ENCODE measurements around the gene AGTPBP1. TPM values are rescaled to one million over a fixed set of nuclear protein-coding genes. Genes with fewer than 3 reads are reported as not detected.

AGTPBP1 gene
- total and polyA plus RNA-seq, 2 of the 8 experiments (the other 6 are each of a cell fraction or from before 2014, with no cell fraction given) = 13.4 to 65.2 TPM

- no peak overlapping the region for H3K9ac ChIP-seq (replicated peaks in 1 of 4; ENCODE audit: extremely low read depth in 1 of 4, low read depth in 3 of 4, low read length in 3 of 4)
- H3K4me3 ChIP-seq (ENCODE audit: extremely low read depth in 1 of 4, insufficient read depth in 2 of 4, low read depth in 3 of 4, low read length in 4 of 4) = peak overlapping the region; percentile 30 to 65 (median 61); a peak in 5 of 8 replicates
- H3K4ac ChIP-seq (replicated peaks; ENCODE audit: insufficient read length, low read depth, low read length) = no peak overlapping the region
- no peak overlapping the region for H3K18ac ChIP-seq (ENCODE audit: extremely low read depth, low read length)
- no peak overlapping the region for H2BK5ac ChIP-seq (ENCODE audit: low read depth, low read length)
- H4K20me1 ChIP-seq (replicated peaks in 1 of 2; ENCODE audit: control insufficient read depth in 1 of 2, insufficient read depth in 2 of 2, low read length in 2 of 2) = no peaks in the 10 kb centered on the region
- no peak overlapping the region for H3K14ac ChIP-seq (ENCODE audit: insufficient read length)
- peaks cover 0 to 7% (median 4%) of the 10 kb centered on the region in 4 experiments; a peak in 3 of 7 replicates for H3K4me1 ChIP-seq (replicated peaks in 1 of 4; ENCODE audit: control insufficient read depth in 3 of 4, insufficient read depth in 4 of 4, low read length in 3 of 4)
- H3K27ac ChIP-seq (ENCODE audit: low read depth, low read length) = no peak overlapping the region
- no peak overlapping the region for H4K5ac ChIP-seq (ENCODE audit: insufficient read length, low read depth, low read length)
- no peak for DNase-seq (ENCODE audit: low read depth in 1 of 2, low spot score in 2 of 2)
- no peak overlapping the region for H2BK15ac ChIP-seq (ENCODE audit: low read length)
- no peaks in the 10 kb centered on the region for H3K9me3 ChIP-seq (ENCODE audit: insufficient read depth in 2 of 2, low read depth in 1 of 2, low read length in 1 of 2)
- H2AFZ ChIP-seq (ENCODE audit: low read length) = peak overlapping the region; percentile 77
- H2BK20ac ChIP-seq (ENCODE audit: low read length) = 0 out of 2 replicates have a peak overlapping the region, but pooled peaks have one; percentile 17
- no peak overlapping the region for H3K23ac ChIP-seq (ENCODE audit: insufficient read length)
- no peak overlapping the region for H4K8ac ChIP-seq (ENCODE audit: extremely low read depth, insufficient read depth, low read length)
- WGBS, 2 experiments (ENCODE audit: extremely low coverage in 1 of 2, insufficient coverage in 1 of 2, insufficient read length in 1 of 2, insufficient replicate concordance in 2 of 2, low coverage in 1 of 2, low lambda C conversion rate in 2 of 2, missing lambda C conversion rate in 1 of 2) = 66% methylated on average over 9 of the region's 9 CpGs; no CpG with 5 or more reads in 1 of the 2 experiments
- peak overlapping the region; percentile 44 for H2BK120ac ChIP-seq (replicated peaks; ENCODE audit: low read depth, low read length)
- peaks cover 2 to 32% (median 26%) of the 10 kb centered on the region in 4 experiments for H3K27me3 ChIP-seq (replicated peaks in 1 of 4; ENCODE audit: control insufficient read depth in 3 of 4, extremely low read depth in 1 of 4, insufficient read depth in 3 of 4, low read length in 3 of 4)
- peak overlapping the region; percentile 88; the same call in 1 of the 2 replicates for H2BK12ac ChIP-seq (ENCODE audit: low read depth, low read length)
- peak overlapping the region; percentile 15 for H4K91ac ChIP-seq (replicated peaks; ENCODE audit: insufficient read length, low read length)
- no peaks in the 10 kb centered on the region for H3K79me1 ChIP-seq (ENCODE audit: low read depth, low read length)
- ChIA-PET POLR2A (ENCODE audit: partially characterized antibody) (no interaction called here), CTCF (ENCODE audit: partially characterized antibody) (interaction anchor here (1.3 to 2.0 kb wide), 2 partner anchors 13 to 15 kb away, joined by 4 to 8 read pairs; no protein-coding TSS in a partner anchor)
- no peak overlapping the region for H2AK5ac ChIP-seq (ENCODE audit: low read depth, low read length)
- H3K79me2 ChIP-seq (ENCODE audit: control insufficient read depth in 1 of 2, insufficient read depth in 2 of 2, low read length in 2 of 2) = no peaks in the 10 kb centered on the region
- peaks cover 5% of the 10 kb centered on the region; the same call in 1 of the 2 replicates for H3K23me2 ChIP-seq (ENCODE audit: low read depth, low read length)
- TF ChIP-seq MAX (IDR thresholded peaks at IDR 0.05) (peak; percentile 75), TBP (IDR thresholded peaks at IDR 0.05; ENCODE audit: low read depth, low read length) (no peak), EZH2 (IDR thresholded peaks at IDR 0.05; ENCODE audit: low read depth, low read length, severe bottlenecking) (peak; percentile 45), ASH2L (IDR thresholded peaks at IDR 0.05; ENCODE audit: low read length) (no peak), E2F6 (IDR thresholded peaks at IDR 0.05) (peak; percentile 6; the same call in 1 of the 2 replicates), RBBP5 (IDR thresholded peaks at IDR 0.05; ENCODE audit: borderline replicate concordance, low read depth, low read length) (no peak), RFX5 (IDR thresholded peaks at IDR 0.05; ENCODE audit: borderline replicate concordance, low read depth, low read length) (no peak), JUND (IDR thresholded peaks at IDR 0.05; ENCODE audit: low read length) (no peak), CTCF (IDR thresholded peaks at IDR 0.05; ENCODE audit: control extremely low read depth in 1 of 3, insufficient read depth in 1 of 3, low read depth in 1 of 3, low read length in 3 of 3) (no peak)
- FAIRE-seq = no peak
- peak overlapping the region; percentile 79 to 83 for H3K4me2 ChIP-seq (ENCODE audit: insufficient read depth in 1 of 2, low read depth in 2 of 2, low read length in 2 of 2)
- H3K56ac ChIP-seq (replicated peaks; ENCODE audit: insufficient read length, low read depth, low read length) = no peak overlapping the region
- no peaks in the 10 kb centered on the region for H3K36me3 ChIP-seq (ENCODE audit: control insufficient read depth in 2 of 4, insufficient read depth in 4 of 4, low read length in 3 of 4)
Measured at GRCh38 chr9:85523202-85523601, 218.6 kb downstream of the AGTPBP1 start.

Data from H1 (cell line).